Neural cell (in vitro differentiated cells): ENCODE measurements around the gene PAK2.
"Not testable (repeated sequence)": the region's sequence is repeated elsewhere in the genome, so short reads cannot be mapped to it uniquely, and the experiment has no call there.

Experiments used
- CTCF ChIP-seq: fragments of 450-650 bp; IDR thresholded peaks from 2 replicates; pipeline ENCODE4 v1.5.1; 2014; ENCODE audit warnings: antibody characterized with exemption, mild to moderate bottlenecking, moderate library complexity; ENCODE audit not compliant: poor library complexity, severe bottlenecking
- EP300 ChIP-seq: fragments of 450-650 bp; conservative IDR thresholded peaks from 2 replicates; pipeline ENCODE4 v1.6.1; 2014; ENCODE audit warnings: antibody characterized with exemption, mild to moderate bottlenecking, moderate library complexity; ENCODE audit not compliant: poor library complexity, severe bottlenecking
- EZH2 ChIP-seq: fragments of 200-600, 300-800 bp; shearing (Covaris generic), sonication (generic); IDR thresholded peaks from 2 replicates; pipeline ENCODE4 v1.6.1; 2014; ENCODE audit warnings: antibody characterized with exemption, low read length, borderline replicate concordance, mild to moderate bottlenecking; ENCODE audit not compliant: insufficient read depth, poor library complexity, severe bottlenecking
- MXI1 ChIP-seq: fragments of 450-650 bp; conservative IDR thresholded peaks from 2 replicates; pipeline ENCODE4 v1.6.1; 2014; ENCODE audit warnings: antibody characterized with exemption, mild to moderate bottlenecking; ENCODE audit not compliant: poor library complexity, severe bottlenecking
- POLR2AphosphoS5 ChIP-seq: IDR thresholded peaks from 2 replicates; pipeline ENCODE4 v1.6.1; 2012
- RAD21 ChIP-seq: fragments of 450-650 bp; conservative IDR thresholded peaks from 2 replicates; pipeline ENCODE4 v1.6.1; 2014; ENCODE audit warnings: antibody characterized with exemption, mild to moderate bottlenecking, moderate library complexity
- SMC3 ChIP-seq: fragments of 450-650 bp; conservative IDR thresholded peaks from 2 replicates; pipeline ENCODE4 v1.6.1; 2014; ENCODE audit warnings: antibody characterized with exemption, mild to moderate bottlenecking, moderate library complexity; ENCODE audit not compliant: poor library complexity
- TAF1 ChIP-seq: IDR thresholded peaks from 2 replicates; pipeline ENCODE4 v1.6.1; 2012; ENCODE audit warnings: low read depth
- TF ChIP-seq, protein P1 (sequence below): IDR thresholded peaks from 2 replicates; pipeline ENCODE4 v1.6.1; 2012; ENCODE audit warnings: borderline replicate concordance

DNA sequence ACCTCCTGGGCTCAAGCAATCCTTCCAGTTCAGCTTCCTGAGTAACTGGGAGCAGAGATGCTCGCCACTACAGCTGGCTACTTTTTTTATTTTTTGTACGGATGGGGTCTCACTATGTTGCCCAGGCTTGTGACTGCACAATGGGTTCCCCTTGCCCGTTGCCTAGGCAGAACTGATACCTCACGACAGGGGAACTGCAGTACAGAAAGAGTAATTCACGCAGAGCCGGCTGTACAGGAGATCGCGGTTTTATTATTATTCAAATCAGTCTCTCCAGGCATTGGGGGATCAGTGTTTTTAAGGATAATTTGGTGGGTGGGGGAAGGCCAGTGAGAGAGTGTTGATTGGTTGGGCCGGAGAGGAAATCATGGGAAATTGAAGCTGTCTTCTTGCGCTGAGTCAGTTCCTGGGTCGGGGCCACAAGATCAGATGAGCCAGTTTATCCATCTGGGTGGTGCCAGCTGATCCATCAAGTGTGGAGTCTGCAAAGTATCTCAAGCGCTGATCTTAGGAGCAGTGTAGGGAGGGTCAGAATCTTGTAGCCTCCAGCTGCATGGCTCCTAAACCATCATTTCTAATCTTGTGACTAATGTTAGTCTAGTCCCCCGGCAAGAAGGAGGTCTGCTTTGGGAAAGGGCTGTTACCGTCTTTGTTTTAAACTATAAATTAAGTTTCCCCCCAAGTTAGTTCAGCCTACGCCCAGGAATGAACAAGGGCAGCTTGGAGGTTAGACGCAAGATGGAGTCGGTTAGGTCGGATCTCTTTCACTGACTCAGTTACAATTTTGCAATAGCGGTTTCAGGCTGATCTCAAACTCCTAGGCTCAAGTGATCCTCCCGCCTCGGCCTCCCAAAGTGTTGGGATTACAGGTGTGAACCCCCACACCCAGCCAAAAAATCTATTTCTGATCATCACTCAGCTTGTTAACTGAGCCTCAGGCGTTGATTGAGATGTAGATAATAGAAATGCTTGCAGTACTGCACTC, 104.9 kb downstream of the PAK2 start:
- TF ChIP-seq, protein P1, sequence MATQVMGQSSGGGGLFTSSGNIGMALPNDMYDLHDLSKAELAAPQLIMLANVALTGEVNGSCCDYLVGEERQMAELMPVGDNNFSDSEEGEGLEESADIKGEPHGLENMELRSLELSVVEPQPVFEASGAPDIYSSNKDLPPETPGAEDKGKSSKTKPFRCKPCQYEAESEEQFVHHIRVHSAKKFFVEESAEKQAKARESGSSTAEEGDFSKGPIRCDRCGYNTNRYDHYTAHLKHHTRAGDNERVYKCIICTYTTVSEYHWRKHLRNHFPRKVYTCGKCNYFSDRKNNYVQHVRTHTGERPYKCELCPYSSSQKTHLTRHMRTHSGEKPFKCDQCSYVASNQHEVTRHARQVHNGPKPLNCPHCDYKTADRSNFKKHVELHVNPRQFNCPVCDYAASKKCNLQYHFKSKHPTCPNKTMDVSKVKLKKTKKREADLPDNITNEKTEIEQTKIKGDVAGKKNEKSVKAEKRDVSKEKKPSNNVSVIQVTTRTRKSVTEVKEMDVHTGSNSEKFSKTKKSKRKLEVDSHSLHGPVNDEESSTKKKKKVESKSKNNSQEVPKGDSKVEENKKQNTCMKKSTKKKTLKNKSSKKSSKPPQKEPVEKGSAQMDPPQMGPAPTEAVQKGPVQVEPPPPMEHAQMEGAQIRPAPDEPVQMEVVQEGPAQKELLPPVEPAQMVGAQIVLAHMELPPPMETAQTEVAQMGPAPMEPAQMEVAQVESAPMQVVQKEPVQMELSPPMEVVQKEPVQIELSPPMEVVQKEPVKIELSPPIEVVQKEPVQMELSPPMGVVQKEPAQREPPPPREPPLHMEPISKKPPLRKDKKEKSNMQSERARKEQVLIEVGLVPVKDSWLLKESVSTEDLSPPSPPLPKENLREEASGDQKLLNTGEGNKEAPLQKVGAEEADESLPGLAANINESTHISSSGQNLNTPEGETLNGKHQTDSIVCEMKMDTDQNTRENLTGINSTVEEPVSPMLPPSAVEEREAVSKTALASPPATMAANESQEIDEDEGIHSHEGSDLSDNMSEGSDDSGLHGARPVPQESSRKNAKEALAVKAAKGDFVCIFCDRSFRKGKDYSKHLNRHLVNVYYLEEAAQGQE, result not testable (repeated sequence)
- TF ChIP-seq CTCF, POLR2AphosphoS5, RAD21, TAF1, EP300, EZH2, SMC3, MXI1: not testable (repeated sequence)
